GM23338 (cell line): ENCODE measurements around the gene SCN7A. TPM values are rescaled to one million over a fixed set of nuclear protein-coding genes. Genes with fewer than 3 reads are reported as not detected.

Experiments
- ATAC-seq: fragments of 200-7000 bp; cut with Tn5 transposase; 3 replicates; pipeline ENCODE4 v1.9.1; 2020
- DNase-seq: peaks from one replicate; pipeline ENCODE4 v3.0.0-alpha.2; 2015; ENCODE audit warnings: low spot score
- H2AFZ ChIP-seq: fragments of 200-600 bp; sonication (generic); 2 replicates; pipeline ENCODE4 v1.8.0; 2016; ENCODE audit warnings: antibody characterized with exemption, mild to moderate bottlenecking, moderate library complexity
- H3F3A ChIP-seq: fragments of 200-600 bp; sonication (generic); replicated peaks from 2 replicates; pipeline ENCODE4 v1.8.0; 2017; ENCODE audit warnings: antibody characterized with exemption, mixed run types, low read depth
- H3K27ac ChIP-seq: fragments of 200-600 bp; sonication (generic); 2 replicates; pipeline ENCODE4 v1.6.1; 2016; ENCODE audit warnings: low read depth
- H3K27me3 ChIP-seq: fragments of 200-600 bp; sonication (generic); 2 replicates; pipeline ENCODE4 v1.8.0; 2016; ENCODE audit warnings: mild to moderate bottlenecking, mixed run types, moderate library complexity; ENCODE audit not compliant: insufficient read depth
- H3K36me3 ChIP-seq: fragments of 200-600 bp; sonication (generic); 2 replicates; pipeline ENCODE4 v1.8.0; 2016; ENCODE audit warnings: mild to moderate bottlenecking; ENCODE audit not compliant: insufficient read depth
- H3K4me1 ChIP-seq: fragments of 200-600 bp; sonication (generic); 2 replicates; pipeline ENCODE4 v1.8.0; 2016; ENCODE audit warnings: mild to moderate bottlenecking, moderate library complexity; ENCODE audit not compliant: insufficient read depth
- H3K4me2 ChIP-seq: fragments of 200-600 bp; sonication (generic); 2 replicates; pipeline ENCODE4 v1.7.1; 2017; ENCODE audit warnings: mixed run types
- H3K4me3 ChIP-seq: fragments of 200-600 bp; sonication (generic); 2 replicates; pipeline ENCODE4 v1.6.1; 2016; ENCODE audit warnings: mixed run types
- H3K79me2 ChIP-seq: fragments of 200-600 bp; sonication (generic); replicated peaks from 2 replicates; pipeline ENCODE4 v1.8.0; 2017; ENCODE audit warnings: mild to moderate bottlenecking; ENCODE audit not compliant: insufficient read depth
- H3K9me2 ChIP-seq: fragments of 200-600 bp; sonication (generic); 2 replicates; pipeline ENCODE4 v1.8.0; 2017; ENCODE audit not compliant: insufficient read depth
- H4K20me1 ChIP-seq: fragments of 200-600 bp; sonication (generic); replicated peaks from 2 replicates; pipeline ENCODE4 v1.8.0; 2017; ENCODE audit warnings: mild to moderate bottlenecking; ENCODE audit not compliant: insufficient read depth
- H3K27ac Mint-ChIP-seq: 2 replicates; pipeline ENCODE4 v1.8.0; 2020; ENCODE audit warnings: inconsistent platforms, mild to moderate bottlenecking, moderate library complexity, mixed read lengths
- H3K27me3 Mint-ChIP-seq: 3 replicates; pipeline ENCODE4 v1.8.0; 2022; ENCODE audit warnings: low read depth, mild to moderate bottlenecking, moderate library complexity, mixed read lengths, inconsistent platforms; ENCODE audit not compliant: insufficient read depth, poor library complexity
- H3K36me3 Mint-ChIP-seq: 3 replicates; pipeline ENCODE4 v1.8.0; 2021; ENCODE audit warnings: low read depth, mild to moderate bottlenecking, inconsistent platforms, moderate library complexity, mixed read lengths
- H3K4me1 Mint-ChIP-seq: 3 replicates; pipeline ENCODE4 v1.8.0; 2020; ENCODE audit warnings: mild to moderate bottlenecking, inconsistent platforms, mixed read lengths
- H3K4me3 Mint-ChIP-seq: 3 replicates; pipeline ENCODE4 v1.8.0; 2021; ENCODE audit warnings: moderate library complexity, mild to moderate bottlenecking, inconsistent platforms, mixed read lengths
- H3K9me3 Mint-ChIP-seq: 3 replicates; pipeline ENCODE4 v1.8.0; 2020; ENCODE audit warnings: moderate library complexity, mild to moderate bottlenecking, inconsistent platforms, mixed read lengths
- JUNB ChIP-seq: IDR thresholded peaks from one replicate; pipeline ENCODE4 v1.6.1; 2016; ENCODE audit warnings: antibody characterized with exemption; ENCODE audit not compliant: unreplicated experiment
- NANOG ChIP-seq: IDR thresholded peaks from 2 replicates; pipeline ENCODE4 v1.6.1; 2016; ENCODE audit warnings: antibody characterized with exemption, borderline replicate concordance
- POLR2AphosphoS5 ChIP-seq: IDR thresholded peaks from 2 replicates; pipeline ENCODE4 v1.6.1; 2016; ENCODE audit warnings: antibody characterized with exemption, low read depth
- ZNF331 ChIP-seq: fragments of 250-450 bp; sonication (Bioruptor Pico); IDR thresholded peaks from 2 replicates; pipeline ENCODE4 v1.5.0; 2020; ENCODE audit warnings: low read depth, mild to moderate bottlenecking, moderate library complexity
- polyA plus RNA-seq: library from polyadenylated mRNA; unstranded; fragments of >200 nt; fragmentation: Nextera tagmentation; extraction: Ambion mirVana; gene quantifications from 2 replicates; pipeline ENCODE4 v1.2.1, GENCODE V29; 2016
- total RNA-seq: library from RNA; depleted of rRNA; stranded (reverse); fragments of >200 nt; shearing (Covaris generic); gene quantifications from 2 replicates; pipeline ENCODE4 v1.2.3, GENCODE V29; 2014
- TF ChIP-seq, protein P1 (sequence below), 2 experiments: fragments of 200-600 bp in 1 of 2; sonication (generic) in 1 of 2; conservative IDR thresholded peaks; 2 replicates each; pipeline versions ENCODE4 v1.5.1 to v1.6.1; 2016 to 2017; ENCODE audit warnings: antibody characterized with exemption in 2 of 2, low read depth in 2 of 2, mild to moderate bottlenecking in 2 of 2, moderate library complexity in 1 of 2
- TF ChIP-seq, protein P2 (sequence below): IDR thresholded peaks from one replicate; pipeline ENCODE4 v1.6.1; 2018; ENCODE audit warnings: antibody characterized with exemption; ENCODE audit not compliant: unreplicated experiment
- TF ChIP-seq, protein P3 (sequence below): IDR thresholded peaks from 2 replicates; pipeline ENCODE4 v1.6.1; 2016; ENCODE audit warnings: antibody characterized with exemption

Gene SCN7A
- total and polyA plus RNA-seq, 2 experiments from 2014 or later: 0.10 to 0.42 TPM

DNA sequence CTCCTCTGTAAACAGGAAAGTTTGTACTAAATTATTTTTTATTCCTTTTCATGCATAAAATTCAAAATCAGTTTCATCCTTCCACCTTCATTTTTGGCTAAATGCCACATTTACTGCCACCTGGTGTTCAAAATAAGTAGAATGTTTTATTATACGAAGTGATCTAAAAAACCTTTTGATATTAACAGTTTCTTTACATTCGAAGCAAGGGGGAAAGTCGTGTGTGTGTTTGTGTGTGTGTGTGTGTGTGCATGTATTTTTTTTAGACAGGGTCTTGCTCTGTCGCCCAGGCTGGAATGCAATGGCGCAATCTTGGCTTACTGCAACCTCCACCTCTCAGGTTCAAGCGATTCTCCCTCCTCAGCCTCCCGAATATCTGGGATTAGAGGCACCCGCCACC lies 109.3 kb downstream of the SCN7A start:
- Histone ChIP-seq H4K20me1 (no peaks in the 10 kb centered on the region), H3K9me2 (no peaks in the 10 kb centered on the region), H3K27me3 (no peaks in the 10 kb centered on the region), H2AFZ (no peak overlapping the region), H3K4me2 (no peak overlapping the region), H3K36me3 (no peaks in the 10 kb centered on the region), H3K79me2 (no peaks in the 10 kb centered on the region), H3F3A (no peaks in the 10 kb centered on the region), H3K4me3 (no peak overlapping the region), H3K4me1 (no peaks in the 10 kb centered on the region), H3K27ac (no peak overlapping the region)
- Mint-ChIP-seq H3K9me3 (no peaks in the 10 kb centered on the region), H3K27me3 (no peaks in the 10 kb centered on the region), H3K4me1 (no peaks in the 10 kb centered on the region; the same call in 2 of the 3 replicates), H3K4me3 (no peak overlapping the region), H3K36me3 (no peaks in the 10 kb centered on the region), H3K27ac (no peak overlapping the region)
- DNase-seq: peak; percentile 53
- no peak for ATAC-seq
- TF ChIP-seq, protein P1, sequence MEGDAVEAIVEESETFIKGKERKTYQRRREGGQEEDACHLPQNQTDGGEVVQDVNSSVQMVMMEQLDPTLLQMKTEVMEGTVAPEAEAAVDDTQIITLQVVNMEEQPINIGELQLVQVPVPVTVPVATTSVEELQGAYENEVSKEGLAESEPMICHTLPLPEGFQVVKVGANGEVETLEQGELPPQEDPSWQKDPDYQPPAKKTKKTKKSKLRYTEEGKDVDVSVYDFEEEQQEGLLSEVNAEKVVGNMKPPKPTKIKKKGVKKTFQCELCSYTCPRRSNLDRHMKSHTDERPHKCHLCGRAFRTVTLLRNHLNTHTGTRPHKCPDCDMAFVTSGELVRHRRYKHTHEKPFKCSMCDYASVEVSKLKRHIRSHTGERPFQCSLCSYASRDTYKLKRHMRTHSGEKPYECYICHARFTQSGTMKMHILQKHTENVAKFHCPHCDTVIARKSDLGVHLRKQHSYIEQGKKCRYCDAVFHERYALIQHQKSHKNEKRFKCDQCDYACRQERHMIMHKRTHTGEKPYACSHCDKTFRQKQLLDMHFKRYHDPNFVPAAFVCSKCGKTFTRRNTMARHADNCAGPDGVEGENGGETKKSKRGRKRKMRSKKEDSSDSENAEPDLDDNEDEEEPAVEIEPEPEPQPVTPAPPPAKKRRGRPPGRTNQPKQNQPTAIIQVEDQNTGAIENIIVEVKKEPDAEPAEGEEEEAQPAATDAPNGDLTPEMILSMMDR (conservative IDR thresholded peaks at IDR 0.05; ENCODE audit: low read depth in 2 of 2): peak in 1 of 2 experiments; percentile 60
- TF ChIP-seq, protein P2, sequence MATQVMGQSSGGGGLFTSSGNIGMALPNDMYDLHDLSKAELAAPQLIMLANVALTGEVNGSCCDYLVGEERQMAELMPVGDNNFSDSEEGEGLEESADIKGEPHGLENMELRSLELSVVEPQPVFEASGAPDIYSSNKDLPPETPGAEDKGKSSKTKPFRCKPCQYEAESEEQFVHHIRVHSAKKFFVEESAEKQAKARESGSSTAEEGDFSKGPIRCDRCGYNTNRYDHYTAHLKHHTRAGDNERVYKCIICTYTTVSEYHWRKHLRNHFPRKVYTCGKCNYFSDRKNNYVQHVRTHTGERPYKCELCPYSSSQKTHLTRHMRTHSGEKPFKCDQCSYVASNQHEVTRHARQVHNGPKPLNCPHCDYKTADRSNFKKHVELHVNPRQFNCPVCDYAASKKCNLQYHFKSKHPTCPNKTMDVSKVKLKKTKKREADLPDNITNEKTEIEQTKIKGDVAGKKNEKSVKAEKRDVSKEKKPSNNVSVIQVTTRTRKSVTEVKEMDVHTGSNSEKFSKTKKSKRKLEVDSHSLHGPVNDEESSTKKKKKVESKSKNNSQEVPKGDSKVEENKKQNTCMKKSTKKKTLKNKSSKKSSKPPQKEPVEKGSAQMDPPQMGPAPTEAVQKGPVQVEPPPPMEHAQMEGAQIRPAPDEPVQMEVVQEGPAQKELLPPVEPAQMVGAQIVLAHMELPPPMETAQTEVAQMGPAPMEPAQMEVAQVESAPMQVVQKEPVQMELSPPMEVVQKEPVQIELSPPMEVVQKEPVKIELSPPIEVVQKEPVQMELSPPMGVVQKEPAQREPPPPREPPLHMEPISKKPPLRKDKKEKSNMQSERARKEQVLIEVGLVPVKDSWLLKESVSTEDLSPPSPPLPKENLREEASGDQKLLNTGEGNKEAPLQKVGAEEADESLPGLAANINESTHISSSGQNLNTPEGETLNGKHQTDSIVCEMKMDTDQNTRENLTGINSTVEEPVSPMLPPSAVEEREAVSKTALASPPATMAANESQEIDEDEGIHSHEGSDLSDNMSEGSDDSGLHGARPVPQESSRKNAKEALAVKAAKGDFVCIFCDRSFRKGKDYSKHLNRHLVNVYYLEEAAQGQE: no peak

DNA sequence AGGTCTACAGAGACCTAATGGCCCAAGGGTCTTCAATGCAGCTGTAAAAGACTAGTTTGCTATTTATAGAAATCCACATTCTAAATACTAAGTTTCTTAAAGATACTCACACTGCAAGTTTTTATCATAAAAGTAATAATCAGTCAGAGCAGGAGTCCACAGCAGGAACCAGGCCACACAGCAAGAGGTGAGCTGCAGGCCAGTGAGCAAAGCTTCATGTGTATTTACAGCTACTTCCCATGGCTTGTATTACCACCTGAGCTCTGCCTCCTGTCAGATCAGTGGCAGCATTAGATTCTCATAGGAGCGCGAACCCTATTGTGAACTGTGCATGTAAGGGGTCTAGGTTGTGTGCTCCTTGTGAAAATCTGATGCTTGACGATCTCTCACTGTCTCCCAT lies 111.6 kb downstream of the SCN7A start:
- H4K20me1 ChIP-seq: no peaks in the 10 kb centered on the region
- H3F3A ChIP-seq: no peaks in the 10 kb centered on the region
- H3K36me3 ChIP-seq: no peaks in the 10 kb centered on the region
- H3K4me1 ChIP-seq: no peaks in the 10 kb centered on the region
- H3K79me2 ChIP-seq: no peaks in the 10 kb centered on the region
- peaks cover 2% of the 10 kb centered on the region for H3K4me1 Mint-ChIP-seq
- ATAC-seq (no peak), DNase-seq (no peak)
- H2AFZ ChIP-seq: no peak overlapping the region
- no peak overlapping the region for H3K27ac ChIP-seq
- no peaks in the 10 kb centered on the region for H3K9me3 Mint-ChIP-seq
- H3K4me2 ChIP-seq: no peak overlapping the region
- H3K9me2 ChIP-seq: no peaks in the 10 kb centered on the region
- no peaks in the 10 kb centered on the region for H3K36me3 Mint-ChIP-seq
- H3K27me3 ChIP-seq: no peaks in the 10 kb centered on the region
- H3K27me3 Mint-ChIP-seq: no peaks in the 10 kb centered on the region
- no peak overlapping the region for H3K4me3 Mint-ChIP-seq
- H3K27ac Mint-ChIP-seq: no peak overlapping the region
- H3K4me3 ChIP-seq: no peak overlapping the region
- no peak for TF ChIP-seq NANOG
- no peak for TF ChIP-seq POLR2AphosphoS5
- no peak for TF ChIP-seq ZNF331 (CRISPR knock-in tag)
- TF ChIP-seq, protein P2: no peak
- no peak for TF ChIP-seq JUNB
- TF ChIP-seq, protein P3, sequence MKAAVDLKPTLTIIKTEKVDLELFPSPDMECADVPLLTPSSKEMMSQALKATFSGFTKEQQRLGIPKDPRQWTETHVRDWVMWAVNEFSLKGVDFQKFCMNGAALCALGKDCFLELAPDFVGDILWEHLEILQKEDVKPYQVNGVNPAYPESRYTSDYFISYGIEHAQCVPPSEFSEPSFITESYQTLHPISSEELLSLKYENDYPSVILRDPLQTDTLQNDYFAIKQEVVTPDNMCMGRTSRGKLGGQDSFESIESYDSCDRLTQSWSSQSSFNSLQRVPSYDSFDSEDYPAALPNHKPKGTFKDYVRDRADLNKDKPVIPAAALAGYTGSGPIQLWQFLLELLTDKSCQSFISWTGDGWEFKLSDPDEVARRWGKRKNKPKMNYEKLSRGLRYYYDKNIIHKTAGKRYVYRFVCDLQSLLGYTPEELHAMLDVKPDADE: no peak
